Epidermal melanocyte (primary cell): ENCODE measurements around the gene MRAP2.
"Not testable (repeated sequence)": the region's sequence is repeated elsewhere in the genome, so short reads cannot be mapped to it uniquely, and the experiment has no call there.

Source experiments
- DNase-seq: peaks from one replicate; pipeline ENCODE4 v3.0.0; 2011; ENCODE audit warnings: low spot score; ENCODE audit not compliant: insufficient read length

MRAP2 gene

DNA sequence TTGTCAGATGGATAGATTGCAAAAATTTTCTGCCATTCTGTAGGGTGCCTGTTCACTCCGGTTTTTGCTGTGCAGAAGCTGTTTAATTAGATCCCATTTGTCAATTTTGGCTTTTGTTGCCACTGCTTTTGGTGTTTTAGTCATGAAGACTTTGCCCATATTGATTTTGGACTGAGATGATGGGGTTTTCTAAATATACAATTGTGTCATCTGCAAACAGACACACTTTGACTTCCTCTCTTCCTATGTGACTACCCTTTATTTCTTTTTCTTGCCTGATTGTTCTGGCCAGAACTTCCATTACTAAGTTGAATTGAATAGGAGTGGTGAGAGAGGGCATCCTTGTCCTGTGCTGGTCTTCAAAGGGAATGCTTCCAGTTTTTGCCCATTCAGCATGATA is 96.0 kb downstream of the MRAP2 start:
- DNase-seq = not testable (repeated sequence)

DNA sequence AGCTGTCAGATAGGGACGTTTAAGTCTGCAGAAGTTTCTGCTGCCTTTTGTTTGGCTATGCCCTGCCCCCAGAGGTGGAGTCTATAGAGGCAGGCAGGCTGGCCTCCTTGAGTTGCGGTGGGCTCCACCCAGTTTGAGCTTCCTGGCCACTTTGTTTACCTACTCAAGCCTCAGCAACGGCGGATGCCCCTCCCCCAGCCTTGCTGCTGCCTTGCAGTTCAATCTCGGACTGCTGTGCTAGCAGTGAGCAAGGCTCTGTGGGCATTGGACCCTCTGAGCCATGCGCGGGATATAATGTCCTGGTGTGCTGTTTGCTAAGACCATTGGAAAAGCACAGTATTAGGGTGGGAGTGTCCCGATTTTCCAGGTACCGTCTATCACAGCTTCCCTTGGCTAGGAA is 99.8 kb downstream of the MRAP2 start:
- DNase-seq = not testable (repeated sequence)

DNA sequence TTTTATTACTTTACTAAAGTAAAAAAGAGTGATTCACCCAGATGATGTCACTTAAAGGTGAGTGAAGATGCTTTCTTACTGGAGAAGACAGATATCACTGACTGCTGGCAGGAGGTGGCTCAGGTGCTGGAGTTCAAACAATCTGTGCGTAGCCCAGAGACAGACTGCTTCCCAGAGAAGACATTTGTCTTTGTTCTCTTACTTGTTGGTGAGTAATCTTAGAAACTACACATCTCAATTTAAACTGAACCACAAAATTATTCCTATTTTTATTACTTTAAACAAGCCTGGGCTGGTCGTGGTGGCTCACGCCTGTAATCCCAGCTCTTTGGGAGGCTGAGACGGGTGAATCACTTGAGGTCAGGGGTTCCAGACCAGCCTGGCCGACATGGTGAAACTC is 101.7 kb downstream of the MRAP2 start:
- no peak for DNase-seq

DNA sequence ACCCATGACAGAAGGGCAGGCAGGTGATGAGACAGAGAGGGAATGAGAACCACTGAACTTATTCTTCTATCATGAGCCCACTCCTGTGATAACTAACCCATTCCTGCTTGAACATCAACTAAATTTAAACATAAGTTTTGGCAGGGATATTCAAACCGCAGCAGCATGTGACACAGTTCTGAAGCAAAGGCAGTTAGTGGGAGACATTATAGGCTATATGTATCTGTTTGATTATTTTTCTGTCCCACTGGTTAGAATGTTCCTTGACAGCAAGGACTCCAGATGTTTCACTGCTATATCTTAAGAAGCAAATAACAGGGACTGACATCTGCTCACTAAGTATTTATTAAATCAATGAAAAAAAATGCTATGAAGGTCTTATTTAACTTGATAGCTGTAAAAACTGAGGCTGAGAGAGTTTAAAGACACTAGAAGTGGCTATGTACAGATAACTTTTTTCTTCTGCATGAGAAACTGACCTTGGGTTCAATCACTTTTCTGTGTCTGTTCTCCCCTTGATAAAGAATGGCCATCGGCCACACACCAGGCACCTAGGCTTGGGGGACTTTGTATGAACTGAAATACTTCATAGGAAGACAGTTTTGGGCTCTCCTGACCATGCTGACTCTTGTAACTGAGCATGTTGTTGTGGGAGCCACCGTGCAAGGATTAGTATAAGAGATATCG is 102.9 kb downstream of the MRAP2 start:
- DNase-seq = no peak

DNA sequence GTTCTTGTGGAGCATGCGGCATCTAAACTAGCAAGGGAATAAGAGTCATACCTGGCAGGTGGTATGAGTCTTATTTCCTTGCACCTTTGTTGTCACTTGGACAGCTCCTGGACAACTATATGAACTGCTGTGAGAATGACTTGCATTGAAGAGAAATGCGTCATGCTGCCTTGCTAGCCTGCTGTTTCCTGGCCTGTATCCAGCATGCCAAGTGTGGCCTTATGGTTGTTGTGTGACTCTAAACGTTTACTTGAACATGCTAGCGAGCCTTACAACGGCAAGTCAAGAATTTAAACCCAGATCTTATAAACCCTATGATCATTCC is 103.4 kb downstream of the MRAP2 start:
- no peak for DNase-seq

DNA sequence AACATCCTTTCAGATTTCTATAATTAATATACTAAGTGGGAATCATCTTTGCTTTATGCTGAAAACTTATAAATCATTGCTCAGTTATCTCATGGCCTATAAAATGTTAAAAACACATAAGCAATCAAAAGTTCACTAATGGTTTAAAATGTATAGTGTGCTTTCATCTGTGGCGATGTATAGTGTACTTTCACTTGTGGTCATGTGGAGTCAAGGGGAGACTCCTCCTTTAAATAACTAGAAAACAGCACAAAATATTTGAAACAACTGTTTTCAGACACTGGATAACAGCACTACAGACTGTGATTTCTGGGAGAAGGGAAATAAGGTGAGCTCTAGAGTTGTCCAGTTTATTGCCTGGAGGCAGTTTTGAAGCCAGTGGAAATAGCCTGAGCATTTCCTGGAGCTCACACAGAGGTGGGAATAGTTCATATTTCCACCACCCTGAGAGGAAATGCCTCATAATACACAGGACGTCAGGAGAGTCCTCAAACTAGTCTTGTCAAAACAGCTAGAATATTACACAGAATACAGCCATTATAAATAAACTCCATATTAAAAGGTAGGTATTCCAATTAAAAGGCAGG is 104.5 kb downstream of the MRAP2 start:
- no peak for DNase-seq

DNA sequence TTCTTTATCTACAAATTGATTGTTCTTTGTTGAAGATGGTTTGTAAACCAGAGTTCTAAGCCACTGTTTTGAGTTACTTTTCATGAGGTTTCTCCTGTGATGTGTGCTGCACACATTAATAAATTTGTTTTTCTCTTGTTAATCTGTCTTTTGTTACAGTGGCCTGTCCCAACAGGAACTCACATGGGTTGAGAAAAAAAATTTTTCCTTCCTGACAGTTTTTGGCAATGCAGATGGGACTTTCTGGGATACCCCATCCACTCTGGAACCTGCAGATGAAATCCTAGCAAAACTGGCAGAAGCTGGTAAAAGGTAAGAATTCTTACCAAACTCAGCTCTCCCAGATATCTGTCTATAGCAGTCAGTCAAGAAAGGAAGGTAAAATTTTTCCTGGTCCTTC is 105.7 kb downstream of the MRAP2 start:
- no peak for DNase-seq
